Measurements from ENCODE around the gene KMT2C.
A peak's percentile ranks its signal among the peaks of the same experiment; 100 is the strongest.

The KMT2C gene

GRCh38 chr7:152338561-152338960 is 97.2 kb downstream of the KMT2C start:
- H3K4me1 ChIP-seq (ENCODE audit: control extremely low read depth in 1 of 4, control insufficient read depth in 4 of 4, insufficient read depth in 4 of 4, low read length in 3 of 4) = peaks cover 0 to 27% (median 8%) of the 10 kb centered on the region in 4 experiments
- H3K9me3 ChIP-seq (ENCODE audit: control extremely low read depth in 1 of 5, control insufficient read depth in 4 of 5, insufficient read depth in 2 of 5, low read depth in 1 of 5, low read length in 4 of 5) = no peaks in the 10 kb centered on the region
- no peaks in the 10 kb centered on the region for H3K27me3 ChIP-seq (replicated peaks in 2 of 5; ENCODE audit: control insufficient read depth in 4 of 5, insufficient read depth in 5 of 5, low read length in 4 of 5)
- no peak for DNase-seq
- POLR2A ChIA-PET = no interaction called here
- CTCF ChIA-PET = interaction anchor here (0.7 to 4.7 kb wide), 7 partner anchors 17 to 368 kb away, joined by 3 to 36 read pairs (median 3); no protein-coding TSS in a partner anchor
- no peaks in the 10 kb centered on the region for H3K36me3 ChIP-seq (ENCODE audit: control insufficient read depth in 4 of 4, insufficient read depth in 4 of 4, low read length in 3 of 4)
- no CpG with 5 or more reads among the region's 2 CpGs for WGBS (ENCODE audit: insufficient coverage)
- no peak overlapping the region for H3K27ac ChIP-seq (ENCODE audit: insufficient read depth in 1 of 2, low read depth in 1 of 2, low read length in 2 of 2, poor library complexity in 1 of 2, severe bottlenecking in 2 of 2)
- no peak overlapping the region for H3K4me3 ChIP-seq (ENCODE audit: control insufficient read depth in 1 of 7, extremely low read depth in 1 of 7, insufficient read depth in 4 of 7, low read depth in 2 of 7, low read length in 6 of 7)

- ChIA-PET CTCF (interaction anchor here (0.6 to 4.7 kb wide), 18 partner anchors 9 to 370 kb away, joined by 3 to 36 read pairs (median 4); no protein-coding TSS in a partner anchor), POLR2A (no interaction called here)
- Histone ChIP-seq H3K9me3 (ENCODE audit: control extremely low read depth in 1 of 5, control insufficient read depth in 4 of 5, insufficient read depth in 2 of 5, low read depth in 1 of 5, low read length in 4 of 5) (no peaks in the 10 kb centered on the region), H3K27me3 (replicated peaks in 2 of 5; ENCODE audit: control insufficient read depth in 4 of 5, insufficient read depth in 5 of 5, low read length in 4 of 5) (no peaks in the 10 kb centered on the region), H3K36me3 (ENCODE audit: control insufficient read depth in 4 of 4, insufficient read depth in 4 of 4, low read length in 3 of 4) (no peaks in the 10 kb centered on the region), H3K4me3 (ENCODE audit: control insufficient read depth in 1 of 7, extremely low read depth in 1 of 7, insufficient read depth in 4 of 7, low read depth in 2 of 7, low read length in 6 of 7) (peak overlapping the region in 2 of 7 experiments; percentile 64 to 77), H3K4me1 (ENCODE audit: control extremely low read depth in 1 of 4, control insufficient read depth in 4 of 4, insufficient read depth in 4 of 4, low read length in 3 of 4) (peaks cover 0 to 27% (median 8%) of the 10 kb centered on the region in 4 experiments), H3K27ac (ENCODE audit: insufficient read depth in 1 of 2, low read depth in 1 of 2, low read length in 2 of 2, poor library complexity in 1 of 2, severe bottlenecking in 2 of 2) (peak overlapping the region; percentile 4 to 57)
- peak; percentile 53 to 58 (median 56) for DNase-seq
- 17% methylated on average over 4 of the region's 4 CpGs for WGBS (ENCODE audit: insufficient coverage)
These were observed 98.9 kb downstream of the KMT2C start for GRCh38 chr7:152336754-152337368.

DNA sequence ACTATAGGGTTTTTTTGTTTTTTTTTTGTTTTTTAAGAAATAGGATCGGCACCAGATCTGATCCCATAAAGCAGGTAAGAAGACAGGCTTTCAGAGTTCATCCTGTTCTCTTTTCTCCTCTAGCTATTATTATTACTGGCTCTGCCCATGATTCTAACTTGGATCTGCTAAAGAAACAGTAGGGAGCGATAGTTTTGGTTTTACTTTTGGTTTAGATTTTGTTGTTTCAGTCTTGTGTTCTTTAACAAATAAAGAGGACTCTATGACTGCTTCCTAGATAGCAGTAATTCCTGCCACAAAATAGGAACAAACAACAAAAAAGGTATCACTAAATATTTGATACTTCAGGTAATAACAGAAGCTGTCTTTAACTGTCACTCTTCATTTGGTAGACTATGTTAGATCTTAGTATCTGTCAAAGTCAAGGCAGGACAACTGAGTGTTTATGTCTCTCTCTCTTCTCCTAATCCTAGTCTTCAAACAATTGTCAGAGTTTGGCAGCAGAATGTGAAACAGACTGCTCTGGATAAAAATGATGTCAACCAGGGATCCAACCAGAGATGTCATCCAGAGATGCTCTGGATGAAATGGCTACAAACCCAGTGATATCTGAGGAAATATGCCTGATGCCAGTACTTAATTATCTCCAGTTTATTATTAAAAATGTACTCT is 99.8 kb downstream of the KMT2C start:
- peak overlapping the region in 5 of 7 experiments; percentile 19 to 77 (median 57) for H3K4me3 ChIP-seq (ENCODE audit: control insufficient read depth in 1 of 7, extremely low read depth in 1 of 7, insufficient read depth in 4 of 7, low read depth in 2 of 7, low read length in 6 of 7)
- no CpG with 5 or more reads among the region's 2 CpGs for WGBS (ENCODE audit: insufficient coverage)
- H3K4me1 ChIP-seq (ENCODE audit: control extremely low read depth in 1 of 4, control insufficient read depth in 4 of 4, insufficient read depth in 4 of 4, low read length in 3 of 4) = peaks cover 0 to 27% (median 8%) of the 10 kb centered on the region in 4 experiments
- H3K27me3 ChIP-seq (replicated peaks in 2 of 5; ENCODE audit: control insufficient read depth in 4 of 5, insufficient read depth in 5 of 5, low read length in 4 of 5) = no peaks in the 10 kb centered on the region
- ChIA-PET POLR2A (interaction anchor here (0.5 to 0.6 kb wide), 2 partner anchors 8 to 301 kb away, joined by 3 read pairs; no protein-coding TSS in a partner anchor), CTCF (interaction anchor here (0.6 to 4.7 kb wide), 15 partner anchors 9 to 557 kb away, joined by 3 to 36 read pairs (median 4); no protein-coding TSS in a partner anchor)
- H3K27ac ChIP-seq (ENCODE audit: insufficient read depth in 1 of 2, low read depth in 1 of 2, low read length in 2 of 2, poor library complexity in 1 of 2, severe bottlenecking in 2 of 2) = peak overlapping the region; percentile 4 to 57
- no peaks in the 10 kb centered on the region for H3K9me3 ChIP-seq (ENCODE audit: control extremely low read depth in 1 of 5, control insufficient read depth in 4 of 5, insufficient read depth in 2 of 5, low read depth in 1 of 5, low read length in 4 of 5)
- peak in 2 of 3 donors; percentile 58 to 69 for DNase-seq
- no peaks in the 10 kb centered on the region for H3K36me3 ChIP-seq (ENCODE audit: control insufficient read depth in 4 of 4, insufficient read depth in 4 of 4, low read length in 3 of 4)

DNA sequence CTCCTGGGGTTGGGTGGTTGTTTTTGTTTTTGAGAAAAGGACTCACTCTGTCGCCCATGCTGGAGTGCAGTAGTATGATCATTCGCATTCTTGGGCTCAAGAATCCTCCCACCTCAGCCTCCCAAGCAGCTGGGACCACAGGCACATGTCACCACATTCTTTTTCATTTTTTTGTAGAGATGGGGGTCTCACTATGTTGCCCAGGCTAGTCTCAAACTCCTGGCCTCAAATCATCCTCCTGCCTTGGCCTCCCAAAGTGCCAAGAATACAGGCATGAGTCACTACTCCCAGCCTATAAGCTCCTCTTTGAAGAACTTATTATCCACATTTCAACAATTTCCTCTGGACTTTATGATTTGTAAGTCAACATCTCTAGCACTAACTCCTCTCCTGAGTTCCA is 102.7 kb downstream of the KMT2C start:
- WGBS (ENCODE audit: insufficient coverage) = no CpG with 5 or more reads among the region's 2 CpGs
- ChIA-PET CTCF (interaction anchor here (1.0 to 3.4 kb wide), 4 partner anchors 8 to 377 kb away, joined by 3 to 13 read pairs (median 8); no protein-coding TSS in a partner anchor), POLR2A (interaction anchor here (0.6 kb wide), 1 partner anchor 58 kb away, joined by 7 read pairs; no protein-coding TSS in a partner anchor)
- Histone ChIP-seq H3K27me3 (replicated peaks in 2 of 5; ENCODE audit: control insufficient read depth in 4 of 5, insufficient read depth in 5 of 5, low read length in 4 of 5) (no peaks in the 10 kb centered on the region), H3K4me3 (ENCODE audit: control insufficient read depth in 1 of 7, extremely low read depth in 1 of 7, insufficient read depth in 4 of 7, low read depth in 2 of 7, low read length in 6 of 7) (no peak overlapping the region), H3K9me3 (ENCODE audit: control extremely low read depth in 1 of 5, control insufficient read depth in 4 of 5, insufficient read depth in 2 of 5, low read depth in 1 of 5, low read length in 4 of 5) (no peaks in the 10 kb centered on the region), H3K4me1 (ENCODE audit: control extremely low read depth in 1 of 4, control insufficient read depth in 4 of 4, insufficient read depth in 4 of 4, low read length in 3 of 4) (peaks cover 0 to 27% (median 8%) of the 10 kb centered on the region in 4 experiments), H3K27ac (ENCODE audit: insufficient read depth in 1 of 2, low read depth in 1 of 2, low read length in 2 of 2, poor library complexity in 1 of 2, severe bottlenecking in 2 of 2) (no peak overlapping the region), H3K36me3 (ENCODE audit: control insufficient read depth in 4 of 4, insufficient read depth in 4 of 4, low read length in 3 of 4) (peaks cover 5 to 22% (median 13%) of the 10 kb centered on the region in 4 experiments)
- peak in 2 of 3 donors; percentile 31 to 47 for DNase-seq

GRCh38 chr7:152330827-152331226 is 105.0 kb downstream of the KMT2C start:
- no CpG with 5 or more reads among the region's 2 CpGs for WGBS (ENCODE audit: insufficient coverage)
- no peak overlapping the region for H3K27ac ChIP-seq (ENCODE audit: insufficient read depth in 1 of 2, low read depth in 1 of 2, low read length in 2 of 2, poor library complexity in 1 of 2, severe bottlenecking in 2 of 2)
- CTCF ChIA-PET = interaction anchor here (1.3 to 3.3 kb wide), 2 partner anchors 10 to 375 kb away, joined by 3 to 12 read pairs; no protein-coding TSS in a partner anchor
- H3K27me3 ChIP-seq (replicated peaks in 2 of 5; ENCODE audit: control insufficient read depth in 4 of 5, insufficient read depth in 5 of 5, low read length in 4 of 5) = no peaks in the 10 kb centered on the region
- POLR2A ChIA-PET = interaction anchor here (0.6 kb wide), 1 partner anchor 133 kb away, joined by 3 read pairs; no protein-coding TSS in a partner anchor
- peaks cover 0 to 14% (median 2%) of the 10 kb centered on the region in 4 experiments for H3K4me1 ChIP-seq (ENCODE audit: control extremely low read depth in 1 of 4, control insufficient read depth in 4 of 4, insufficient read depth in 4 of 4, low read length in 3 of 4)
- DNase-seq = no peak
- no peak overlapping the region for H3K4me3 ChIP-seq (ENCODE audit: control insufficient read depth in 1 of 7, extremely low read depth in 1 of 7, insufficient read depth in 4 of 7, low read depth in 2 of 7, low read length in 6 of 7)
- H3K9me3 ChIP-seq (ENCODE audit: control extremely low read depth in 1 of 5, control insufficient read depth in 4 of 5, insufficient read depth in 2 of 5, low read depth in 1 of 5, low read length in 4 of 5) = no peaks in the 10 kb centered on the region
- peaks cover 9 to 30% (median 16%) of the 10 kb centered on the region in 4 experiments for H3K36me3 ChIP-seq (ENCODE audit: control insufficient read depth in 4 of 4, insufficient read depth in 4 of 4, low read length in 3 of 4)

DNA sequence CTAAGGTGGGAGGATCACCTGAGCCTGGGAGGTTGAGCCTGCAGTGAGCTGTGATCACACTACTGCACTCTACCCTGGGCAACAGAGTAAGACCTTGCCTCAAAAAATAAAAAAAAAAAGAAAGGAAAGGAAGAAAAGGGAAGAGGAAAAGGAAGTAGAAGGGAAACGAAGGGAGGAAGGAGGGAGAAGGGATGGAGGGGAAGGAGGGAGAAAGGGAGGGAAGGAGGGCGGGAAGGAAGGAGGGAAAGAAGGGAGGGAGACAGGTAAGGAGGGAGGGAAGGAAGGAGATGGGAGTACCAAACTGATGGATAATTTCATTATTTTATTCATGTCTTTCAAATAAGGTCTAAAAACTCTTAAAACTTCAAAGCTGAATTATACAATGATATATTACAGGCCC is 106.3 kb downstream of the KMT2C start:
- CTCF ChIA-PET = no interaction called here
- WGBS (ENCODE audit: insufficient coverage) = 93% methylated on average over 2 of the region's 2 CpGs

More for the DNA sequence above, 106.3 kb downstream of the KMT2C start:
- no peak overlapping the region for H3K4me3 ChIP-seq (ENCODE audit: control insufficient read depth in 1 of 7, extremely low read depth in 1 of 7, insufficient read depth in 4 of 7, low read depth in 2 of 7, low read length in 6 of 7)
- peaks cover 9 to 30% (median 19%) of the 10 kb centered on the region in 4 experiments for H3K36me3 ChIP-seq (ENCODE audit: control insufficient read depth in 4 of 4, insufficient read depth in 4 of 4, low read length in 3 of 4)
- no peaks in the 10 kb centered on the region for H3K9me3 ChIP-seq (ENCODE audit: control extremely low read depth in 1 of 5, control insufficient read depth in 4 of 5, insufficient read depth in 2 of 5, low read depth in 1 of 5, low read length in 4 of 5)
- no peaks in the 10 kb centered on the region for H3K27me3 ChIP-seq (replicated peaks in 2 of 5; ENCODE audit: control insufficient read depth in 4 of 5, insufficient read depth in 5 of 5, low read length in 4 of 5)
- H3K27ac ChIP-seq (ENCODE audit: insufficient read depth in 1 of 2, low read depth in 1 of 2, low read length in 2 of 2, poor library complexity in 1 of 2, severe bottlenecking in 2 of 2) = no peak overlapping the region
- POLR2A ChIA-PET = no interaction called here
- H3K4me1 ChIP-seq (ENCODE audit: control extremely low read depth in 1 of 4, control insufficient read depth in 4 of 4, insufficient read depth in 4 of 4, low read length in 3 of 4) = peaks cover 0 to under 1% (median 0%) of the 10 kb centered on the region in 4 experiments
- DNase-seq = no peak

Measured in common myeloid progenitor, CD34-positive (primary cell).